Measurements from ENCODE around the gene STK39.

Gene STK39

GRCh38 chr2:168149986-168150385 lies 97.4 kb downstream of the STK39 start:
- H3K4me3 ChIP-seq (ENCODE audit: low read depth, low read length) = no peak overlapping the region
- DNase-seq (ENCODE audit: low read depth) = no peak
- in situ Hi-C loops (cut with HindIII; ENCODE audit: low sequenced_read_pairs) = no loop called here

DNA sequence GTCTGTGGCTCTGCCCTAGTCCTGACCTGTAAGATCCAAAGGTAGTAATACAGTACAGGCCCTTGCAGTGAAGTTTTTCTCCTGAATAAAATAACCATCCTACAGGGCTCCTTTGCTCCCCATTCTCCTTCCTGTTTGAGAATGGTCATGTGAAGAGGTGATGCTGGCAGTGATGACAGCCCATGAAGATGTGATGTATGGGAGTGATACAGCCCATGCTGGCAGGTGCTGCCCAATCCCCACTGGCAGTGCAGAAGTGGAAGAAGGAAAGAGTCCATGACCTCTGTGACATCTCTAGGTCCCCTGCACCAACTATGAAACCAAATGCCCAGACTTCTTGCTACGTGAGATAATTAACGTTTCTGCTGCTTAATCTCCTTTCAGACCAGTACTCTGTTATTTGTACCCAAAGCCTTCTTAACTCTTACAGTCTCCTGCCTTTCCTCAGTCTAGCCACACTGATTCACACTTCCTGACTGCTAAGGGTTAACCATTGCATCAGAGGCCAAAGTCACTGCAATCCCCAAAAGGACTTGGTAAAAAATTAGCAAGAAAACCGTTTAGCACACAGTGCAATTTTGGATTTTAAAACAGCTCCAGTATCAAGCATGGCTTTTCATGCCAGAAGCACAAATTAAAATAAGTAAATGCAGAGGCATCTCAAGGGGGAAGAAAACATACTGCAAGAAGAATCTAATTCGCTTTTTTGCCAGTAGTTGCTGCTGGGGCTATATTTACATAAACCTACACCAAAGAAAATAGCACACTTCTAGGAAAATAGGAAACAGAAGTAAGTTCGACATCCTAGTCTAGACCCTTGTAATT lies 98.0 kb downstream of the STK39 start:
- in situ Hi-C loops (cut with HindIII; ENCODE audit: low sequenced_read_pairs) = no loop called here
- H3K4me3 ChIP-seq (ENCODE audit: low read depth, low read length) = no peak overlapping the region
- no peak for TF ChIP-seq CTCF (IDR thresholded peaks at IDR 0.05; ENCODE audit: low read depth, low read length, missing control alignments)
- DNase-seq (ENCODE audit: low read depth) = no peak

More at GRCh38 chr2:168149986-168150385, 97.4 kb downstream of the STK39 start:
- no peak for TF ChIP-seq CTCF (IDR thresholded peaks at IDR 0.05; ENCODE audit: low read depth, low read length, missing control alignments)

DNA sequence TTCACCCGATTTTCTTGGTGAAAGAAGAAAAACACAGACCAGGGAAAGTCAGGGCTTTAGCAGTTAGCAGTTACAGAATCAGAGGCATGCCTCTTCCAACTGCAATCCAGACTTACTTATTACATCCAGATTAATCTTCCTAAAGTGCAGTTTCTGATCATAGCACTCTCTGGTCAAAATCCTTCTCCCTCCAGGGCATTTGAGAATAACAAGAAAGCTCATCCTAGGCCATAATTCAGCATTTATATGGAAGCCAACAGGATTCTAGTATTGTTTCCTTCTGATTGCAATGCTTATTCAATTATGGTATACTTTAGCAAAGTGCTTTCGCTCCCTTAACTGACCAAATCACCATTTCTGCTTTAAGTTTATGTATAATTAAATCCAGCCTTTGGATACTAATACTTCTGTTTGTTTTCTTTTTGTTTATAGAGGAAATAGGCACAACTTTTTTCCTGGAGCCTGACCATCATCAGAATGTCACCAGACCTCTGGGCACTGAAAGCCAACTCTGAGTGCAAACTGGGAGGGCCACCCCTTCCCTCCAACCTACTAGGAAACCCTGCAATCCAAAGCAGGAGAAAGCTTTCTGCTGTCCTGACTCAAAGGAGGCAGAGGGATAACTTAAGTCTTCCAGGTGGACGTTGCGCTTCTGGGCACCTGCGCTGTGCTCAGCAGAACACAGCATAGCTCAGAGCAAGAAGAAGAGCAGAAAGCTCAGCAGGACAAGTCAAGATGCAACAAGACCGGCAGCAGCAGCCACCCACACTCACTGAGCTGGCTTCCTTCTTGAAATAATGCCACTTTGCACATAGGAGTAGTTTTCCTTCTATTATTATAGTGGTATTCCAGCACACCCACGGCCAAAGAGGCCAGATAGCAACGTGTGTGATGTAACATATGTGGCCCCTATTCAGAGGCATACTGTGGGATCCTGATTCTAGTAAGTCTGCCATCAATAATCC lies 99.3 kb downstream of the STK39 start:
- no peak for DNase-seq (ENCODE audit: low read depth)
- no peak for TF ChIP-seq CTCF (IDR thresholded peaks at IDR 0.05; ENCODE audit: low read depth, low read length, missing control alignments)
- in situ Hi-C loops (cut with HindIII; ENCODE audit: low sequenced_read_pairs) = no loop called here
- no peak overlapping the region for H3K4me3 ChIP-seq (ENCODE audit: low read depth, low read length)

- DNase-seq (ENCODE audit: low read depth) = no peak
- TF ChIP-seq CTCF (IDR thresholded peaks at IDR 0.05; ENCODE audit: low read depth, low read length, missing control alignments) = no peak
- in situ Hi-C loops (cut with HindIII; ENCODE audit: low sequenced_read_pairs) = no loop called here
- H3K4me3 ChIP-seq (ENCODE audit: low read depth, low read length) = no peak overlapping the region
These were observed 100.2 kb downstream of the STK39 start for GRCh38 chr2:168146892-168147810.

DNA sequence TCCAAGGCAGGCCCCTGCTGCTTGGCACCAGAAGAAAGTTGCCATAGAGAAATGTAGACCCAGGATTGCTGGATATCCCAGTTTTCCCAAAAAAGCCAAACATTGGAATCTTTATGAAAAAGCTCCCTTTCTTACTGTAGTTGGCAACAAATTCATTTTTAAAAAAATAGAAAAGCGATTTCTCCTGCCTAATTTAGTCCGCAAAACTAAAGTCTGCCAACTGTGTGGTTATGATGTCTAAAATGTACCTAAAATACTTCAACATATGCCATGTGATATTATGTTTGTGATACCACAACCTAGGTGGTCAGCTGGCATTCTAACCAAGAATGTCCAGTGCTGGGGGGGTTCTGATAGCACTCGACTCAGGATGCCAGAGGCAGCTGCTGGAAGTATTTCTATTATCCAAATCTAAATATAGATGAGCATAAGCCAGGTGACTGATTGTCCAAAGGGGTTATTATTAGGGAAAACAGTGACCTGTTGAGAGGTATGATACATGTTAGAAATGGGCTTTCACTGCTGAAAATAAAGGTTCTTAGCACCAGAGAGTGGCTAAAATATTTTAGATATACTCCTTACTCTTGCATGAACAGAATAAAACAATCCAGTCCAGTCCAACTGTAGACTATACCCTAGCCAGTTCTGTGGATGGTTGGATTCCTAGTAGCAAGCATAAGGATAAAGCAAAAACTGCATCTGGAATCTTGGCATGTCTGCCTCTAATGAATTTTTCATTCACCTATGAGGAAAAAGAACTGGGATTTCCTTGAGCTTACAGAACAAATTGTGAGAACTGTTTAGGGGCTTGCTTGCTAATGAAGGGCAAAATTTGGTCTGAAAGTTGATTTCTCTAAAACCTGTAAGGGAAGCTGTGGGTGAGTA lies 101.7 kb downstream of the STK39 start:
- no peak overlapping the region for H3K4me3 ChIP-seq (ENCODE audit: low read depth, low read length)
- in situ Hi-C loops (cut with HindIII; ENCODE audit: low sequenced_read_pairs) = no loop called here
- no peak for DNase-seq (ENCODE audit: low read depth)
- TF ChIP-seq CTCF (IDR thresholded peaks at IDR 0.05; ENCODE audit: low read depth, low read length, missing control alignments) = no peak

Measured in astrocyte of the cerebellum (primary cell).